ENCODE results near the gene RGCC.

The RGCC gene

DNA sequence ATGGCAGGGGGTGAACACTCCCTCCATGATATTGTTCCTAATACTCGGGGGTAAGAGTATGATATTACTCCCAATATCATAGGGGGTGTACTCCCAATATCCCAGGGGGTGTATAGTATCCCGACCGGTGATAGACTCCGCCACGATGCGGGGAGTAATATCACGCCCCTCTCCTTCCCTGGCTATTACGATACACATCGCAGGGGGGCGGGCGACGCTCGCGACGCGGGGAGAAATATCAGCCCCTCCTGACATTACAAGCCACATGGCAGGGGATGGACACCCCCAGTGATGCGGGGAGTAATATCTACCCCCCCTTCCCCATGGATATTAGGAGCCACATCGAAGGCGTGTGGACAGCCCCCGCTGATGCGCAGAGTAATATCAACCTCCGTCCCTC is 3.2 kb upstream of the RGCC start:
- FAIRE-seq: no peak

DNA sequence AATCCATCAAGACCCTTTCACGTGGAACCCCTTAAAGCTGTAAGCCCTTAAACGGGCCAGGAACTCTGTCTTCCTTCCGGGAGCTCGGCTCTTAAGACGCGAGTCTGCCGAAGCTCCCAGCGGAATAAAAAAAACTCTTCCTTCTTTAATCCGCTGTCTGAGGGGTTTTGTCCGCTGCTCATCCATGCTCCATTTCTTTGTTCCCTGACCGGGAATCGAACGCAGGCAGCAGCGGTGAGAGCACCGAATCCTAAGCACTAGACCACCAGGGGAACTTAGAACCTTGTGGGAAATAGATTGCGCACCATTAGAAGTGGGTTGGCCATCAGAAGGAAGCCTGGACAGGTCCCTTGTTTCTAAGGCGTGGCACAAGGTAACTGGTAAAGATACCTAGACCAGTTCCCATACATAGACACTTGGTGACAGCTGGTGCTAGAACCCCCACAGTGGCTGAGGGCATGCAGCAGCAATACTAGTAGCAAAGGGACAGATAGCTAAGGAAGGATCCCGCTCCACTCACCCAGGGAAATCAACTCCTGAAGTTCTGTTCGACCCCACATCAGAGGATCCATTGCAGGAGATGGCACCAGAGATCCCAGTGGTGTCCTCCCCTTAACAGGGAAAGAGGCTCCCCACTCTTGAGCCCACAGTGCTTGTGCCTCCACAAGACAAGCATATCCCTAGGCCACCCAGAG is 1.5 kb upstream of the RGCC start:
- FAIRE-seq: no peak

- no peak for FAIRE-seq
These were observed 338 bp downstream of the RGCC start for GRCh38 chr13:41457589-41458186.

GRCh38 chr13:41458187-41458760 is 924 bp downstream of the RGCC start:
- FAIRE-seq: no peak

GRCh38 chr13:41458761-41459431 is 1.5 kb downstream of the RGCC start:
- FAIRE-seq: no peak

GRCh38 chr13:41459432-41460073 is 2.2 kb downstream of the RGCC start:
- no peak for FAIRE-seq

GRCh38 chr13:41460074-41460465 is 2.7 kb downstream of the RGCC start:
- no peak for FAIRE-seq

DNA sequence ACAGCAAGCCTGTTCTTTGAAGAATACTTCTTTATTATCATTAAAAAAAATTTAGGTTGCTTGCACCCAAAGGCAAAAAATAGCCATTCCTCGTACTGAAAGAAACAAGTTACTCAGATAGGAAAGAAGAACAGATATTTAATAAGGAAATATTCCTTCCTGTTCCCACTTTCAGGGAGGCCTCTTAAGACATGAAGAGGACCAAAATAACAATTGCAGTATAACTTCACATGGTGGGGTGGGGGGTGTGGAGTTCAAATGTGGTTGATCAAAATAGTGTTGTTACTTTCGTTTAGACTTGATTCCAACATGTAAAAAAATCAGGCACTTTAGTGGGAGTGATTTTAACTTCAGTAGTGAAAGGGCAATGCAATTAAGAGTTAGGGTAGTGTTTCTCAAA is 3.6 kb downstream of the RGCC start:
- no peak for FAIRE-seq

DNA sequence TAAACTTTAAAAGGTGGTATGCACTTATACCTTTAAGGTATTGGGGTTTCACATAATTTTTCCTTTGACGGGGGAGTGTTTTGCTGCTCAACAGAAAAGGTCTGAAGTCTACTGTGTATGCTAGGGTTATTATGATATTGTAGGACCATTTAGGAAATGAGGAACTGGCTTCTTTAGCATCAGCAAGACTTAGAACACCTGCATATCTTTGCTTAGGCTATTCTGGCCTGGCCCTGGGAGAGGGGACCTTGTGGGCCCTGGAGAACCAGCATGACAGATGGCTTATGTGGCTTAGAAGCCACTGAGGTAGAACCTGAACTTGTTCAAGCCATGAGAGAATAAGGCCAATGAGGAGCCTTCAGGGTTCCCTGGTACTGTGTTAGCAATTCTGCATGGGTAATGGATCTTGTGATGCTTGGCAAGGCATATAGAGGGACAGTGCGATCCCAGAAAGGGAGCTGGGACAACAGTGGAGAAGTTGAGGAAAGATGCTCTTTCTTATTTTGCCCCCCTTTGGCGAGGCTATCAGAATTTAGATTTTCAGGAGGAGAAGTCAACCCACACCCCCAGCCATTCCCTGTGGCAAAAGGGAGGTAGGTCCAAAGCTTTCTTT is 4.3 kb downstream of the RGCC start:
- FAIRE-seq: no peak

DNA sequence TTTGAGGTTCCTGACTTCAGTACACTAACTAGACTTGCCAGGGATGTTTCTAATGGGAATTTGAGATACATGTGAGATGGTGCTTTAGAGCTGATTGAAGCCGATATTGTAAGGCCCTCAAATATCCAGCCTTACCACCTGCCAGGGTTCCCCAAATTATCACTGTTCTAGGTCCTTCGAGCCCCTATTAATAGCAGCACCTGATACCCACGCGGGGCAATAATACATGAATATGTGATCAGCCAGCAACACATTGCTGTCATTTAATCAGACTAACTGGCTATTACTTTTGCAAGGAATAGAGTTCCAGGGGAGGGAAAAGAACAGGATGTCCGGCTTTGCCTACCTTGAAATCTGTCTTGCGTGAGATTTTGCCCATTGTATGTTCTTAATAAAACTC is 5.1 kb downstream of the RGCC start:
- FAIRE-seq: no peak

- FAIRE-seq: no peak
These were observed 6.7 kb downstream of the RGCC start for GRCh38 chr13:41463838-41464602.

DNA sequence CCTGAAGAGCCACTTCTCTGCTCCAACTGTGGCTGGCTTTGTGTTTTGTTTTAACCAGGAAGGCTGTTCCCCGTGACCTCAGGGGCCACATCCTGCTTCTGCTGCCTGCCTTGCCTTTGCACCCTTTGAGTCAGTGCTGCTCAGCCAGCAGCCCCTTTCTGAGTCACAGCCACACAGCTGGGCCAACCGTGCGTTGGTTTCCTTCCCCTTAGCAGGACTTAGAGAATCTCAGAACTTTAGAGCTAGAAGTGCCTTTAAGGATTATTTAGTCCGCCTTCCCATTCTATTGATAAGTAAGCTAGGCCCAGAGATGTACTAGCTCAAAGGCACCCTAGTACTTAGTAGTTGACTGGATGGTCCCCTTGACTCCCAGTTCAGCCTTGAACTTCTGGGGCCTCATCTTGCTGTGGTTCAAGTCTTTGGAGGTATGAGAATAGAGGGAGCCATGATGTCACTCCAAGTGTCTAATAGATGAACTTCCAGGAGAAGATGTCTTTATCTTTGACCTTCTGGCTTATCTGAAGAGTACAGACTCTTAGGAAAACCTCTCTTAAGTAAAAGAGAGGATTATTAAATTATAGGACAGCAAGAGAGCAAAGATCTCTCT is 8.0 kb downstream of the RGCC start:
- no peak for FAIRE-seq

DNA sequence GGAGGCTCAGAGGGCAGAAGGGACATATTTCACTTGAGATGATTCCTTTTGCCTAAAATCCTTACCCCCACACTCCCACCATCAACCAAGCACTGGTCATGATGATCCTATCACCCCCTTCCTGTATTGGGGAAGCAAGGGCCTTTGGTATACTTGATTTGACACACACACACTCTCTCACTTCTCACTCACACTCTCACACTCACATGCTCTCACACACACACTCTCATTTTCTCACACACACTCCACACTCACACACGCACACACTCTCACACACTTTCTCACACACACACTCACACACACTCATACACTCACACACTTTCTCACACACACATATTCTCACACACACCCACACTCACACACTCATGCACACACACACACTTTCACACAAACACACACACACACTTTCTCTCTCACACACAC is 8.6 kb downstream of the RGCC start:
- no peak for FAIRE-seq

- FAIRE-seq: no peak
These were observed 10.1 kb downstream of the RGCC start for GRCh38 chr13:41467425-41467945.

DNA sequence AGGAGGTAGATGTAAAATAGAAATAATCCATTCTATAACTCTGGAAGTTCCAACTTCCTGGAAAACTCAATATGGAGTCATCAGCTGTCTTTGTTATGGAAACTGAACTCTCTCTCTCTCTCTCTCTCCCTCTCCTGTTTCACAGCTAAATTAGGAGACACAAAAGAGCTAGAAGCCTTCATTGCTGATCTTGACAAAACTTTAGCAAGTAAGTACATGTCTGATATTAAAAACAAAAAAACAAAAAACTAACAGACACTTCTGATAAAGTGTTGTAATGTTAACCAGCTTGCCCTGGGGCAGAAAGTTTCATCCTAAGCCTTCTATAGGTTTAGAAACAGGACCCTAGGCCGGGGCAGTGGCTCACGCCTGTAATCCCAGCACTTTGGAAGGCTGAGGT is 11.3 kb downstream of the RGCC start:
- FAIRE-seq: no peak

- no peak for FAIRE-seq
These were observed 12.8 kb downstream of the RGCC start for GRCh38 chr13:41470196-41470595.

- no peak for FAIRE-seq
These were observed 14.4 kb downstream of the RGCC start for GRCh38 chr13:41471785-41472184.

DNA sequence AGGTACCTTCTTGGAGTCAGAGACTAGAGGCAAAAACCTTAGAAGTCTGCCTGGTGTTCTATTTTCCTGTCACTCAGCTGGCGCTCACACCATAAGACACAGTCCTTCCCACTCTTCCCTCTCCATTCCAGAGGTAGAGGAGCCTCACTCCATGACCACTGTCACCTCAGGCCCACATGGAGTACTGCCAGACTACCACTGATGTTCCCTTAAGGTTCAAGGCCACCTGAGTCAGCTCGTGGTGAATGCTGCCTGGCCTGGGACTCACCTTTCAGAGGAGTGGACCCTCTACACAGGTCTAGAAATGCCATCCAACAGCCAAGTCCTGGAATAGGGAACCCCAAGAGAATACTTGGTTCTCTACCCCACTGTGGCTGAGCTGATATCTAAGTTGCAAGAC is 29.9 kb downstream of the RGCC start:
- FAIRE-seq: no peak

DNA sequence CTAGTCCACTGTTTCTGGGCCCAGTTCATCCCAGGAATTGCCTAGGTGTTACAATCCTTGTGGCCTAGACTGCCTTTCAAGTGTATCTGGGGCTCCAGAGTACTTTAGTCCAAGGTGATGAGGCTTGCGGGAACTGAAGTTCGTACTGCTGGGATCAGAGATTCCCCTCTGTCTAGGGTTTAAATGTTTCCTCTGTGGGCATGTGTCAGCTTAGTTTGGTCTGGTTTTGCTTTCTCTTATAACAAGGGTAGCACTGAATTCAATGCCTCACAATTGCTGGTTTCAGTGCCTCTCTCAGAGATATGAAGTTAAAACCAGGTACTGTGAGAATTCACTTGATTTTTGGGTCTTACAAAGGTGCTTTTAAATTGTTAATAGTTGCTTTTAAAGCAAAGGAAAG is 30.8 kb downstream of the RGCC start:
- FAIRE-seq: no peak

GRCh38 chr13:41490371-41491015 is 33.1 kb downstream of the RGCC start:
- FAIRE-seq: no peak

GRCh38 chr13:41491436-41491835 is 34.1 kb downstream of the RGCC start:
- FAIRE-seq: no peak
